HepG2 (cell line): ENCODE data around the gene PTGER4. TPM values are rescaled to one million over a fixed set of nuclear protein-coding genes. Genes with fewer than 3 reads are reported as not detected.

ENCODE experiments used
- HMGA1 ChIP-seq: sonication (generic); formaldehyde crosslinking; conservative IDR thresholded peaks from 2 replicates; pipeline ENCODE4 v1.4.0; 2020; ENCODE audit warnings: missing genetic modification reagents
- KLF13 ChIP-seq: sonication (generic); formaldehyde crosslinking; IDR thresholded peaks from 2 replicates; pipeline ENCODE4 v1.4.0; 2020; ENCODE audit warnings: mild to moderate bottlenecking, missing genetic modification reagents
- MED13 ChIP-seq: sonication (generic); formaldehyde crosslinking; IDR thresholded peaks from 2 replicates; pipeline ENCODE4 v1.5.0; 2020; ENCODE audit warnings: missing genetic modification reagents
- XRCC5 ChIP-seq: fragments of 200-400 bp; formaldehyde crosslinking; optimal IDR thresholded peaks from 2 replicates; pipeline ENCODE3; 2017; ENCODE audit warnings: mild to moderate bottlenecking, low read length
- YEATS4 ChIP-seq: sonication (generic); formaldehyde crosslinking; IDR thresholded peaks from 2 replicates; pipeline ENCODE4 v1.4.0; 2020; ENCODE audit warnings: missing genetic modification reagents, borderline replicate concordance
- ZMYM4 ChIP-seq: sonication (generic); formaldehyde crosslinking; IDR thresholded peaks from 2 replicates; pipeline ENCODE4 v1.8.1; 2023; ENCODE audit warnings: mild to moderate bottlenecking, missing genetic modification reagents
- ZNF337 ChIP-seq: sonication (generic); formaldehyde crosslinking; IDR thresholded peaks from 2 replicates; pipeline ENCODE4 v1.5.1; 2020; ENCODE audit warnings: missing genetic modification reagents, low read depth, mild to moderate bottlenecking, borderline replicate concordance
- ZNF549 ChIP-seq: sonication (generic); formaldehyde crosslinking; IDR thresholded peaks from 2 replicates; pipeline ENCODE4 v1.5.0; 2020; ENCODE audit warnings: missing genetic modification reagents
- polyA plus RNA-seq, 8 experiments: library from polyadenylated mRNA; depleted of rRNA in 3 of 8; stranded (reverse) in 7 of 8; unstranded in 1 of 8; fragments of >200 nt; fragmentation: Illumina TruSeq in 4 of 8; extraction: Trizol in 4 of 8; gene quantifications; 2 replicates each; pipeline versions ENCODE4 v1.2.1 to v1.2.3, GENCODE V29; 2011 to 2016; ENCODE audit warnings: low read depth in 4 of 8, missing spikeins in 1 of 8, mixed read lengths in 1 of 8; ENCODE audit not compliant: insufficient read depth in 1 of 8
- total RNA-seq, 5 experiments: library from RNA; depleted of rRNA; stranded (reverse); fragments of >200 nt; fragmentation: Illumina TruSeq; extraction: Trizol; gene quantifications; 2 replicates each; pipeline ENCODE4 v1.2.3, GENCODE V29; 2016; ENCODE audit warnings: low read depth in 1 of 5
- TF ChIP-seq, protein P1 (sequence below): sonication (generic); formaldehyde crosslinking; IDR thresholded peaks from 2 replicates; pipeline ENCODE4 v1.9.0; 2022; ENCODE audit warnings: missing genetic modification reagents, mild to moderate bottlenecking, borderline replicate concordance
- TF ChIP-seq, protein P2 (sequence below): sonication (generic); formaldehyde crosslinking; IDR thresholded peaks from 2 replicates; pipeline ENCODE4 v1.5.0; 2020; ENCODE audit warnings: missing genetic modification reagents
- TF ChIP-seq, protein P3 (sequence below): sonication (generic); formaldehyde crosslinking; IDR thresholded peaks from one replicate; pipeline ENCODE4 v1.5.1; 2020; ENCODE audit warnings: mild to moderate bottlenecking, missing genetic modification reagents; ENCODE audit errors: not compliant biosample characterization

PTGER4 gene
- total and polyA plus RNA-seq, 2 of the 13 experiments (the other 11 are each of a cell fraction or from before 2014, with no cell fraction given) = 0.01 to 0.11 TPM

DNA sequence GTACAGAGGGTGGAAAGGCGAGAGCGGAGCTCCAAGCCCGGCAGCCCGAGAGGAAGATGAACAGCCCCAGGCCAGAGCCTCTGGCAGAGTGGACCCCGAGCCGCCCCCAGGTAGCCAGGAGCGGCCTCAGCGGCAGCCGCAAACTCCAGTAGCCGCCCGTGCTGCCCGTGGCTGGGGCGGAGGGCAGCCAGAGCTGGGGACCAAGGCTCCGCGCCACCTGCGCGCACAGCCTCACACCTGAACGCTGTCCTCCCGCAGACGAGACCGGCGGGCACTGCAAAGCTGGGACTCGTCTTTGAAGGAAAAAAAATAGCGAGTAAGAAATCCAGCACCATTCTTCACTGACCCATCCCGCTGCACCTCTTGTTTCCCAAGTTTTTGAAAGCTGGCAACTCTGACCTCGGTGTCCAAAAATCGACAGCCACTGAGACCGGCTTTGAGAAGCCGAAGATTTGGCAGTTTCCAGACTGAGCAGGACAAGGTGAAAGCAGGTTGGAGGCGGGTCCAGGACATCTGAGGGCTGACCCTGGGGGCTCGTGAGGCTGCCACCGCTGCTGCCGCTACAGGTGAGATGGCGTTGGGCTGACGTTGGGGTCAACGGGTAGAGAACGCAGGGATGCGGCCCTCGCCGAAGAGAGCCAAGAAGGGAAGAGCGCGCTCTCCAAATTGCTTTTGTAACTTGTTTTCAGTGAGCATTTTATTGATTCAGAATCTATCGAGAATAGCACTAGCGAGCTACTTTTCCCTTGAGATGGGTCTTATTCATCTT lies at the start of gene PTGER4 (continued):
- TF ChIP-seq YEATS4 (CRISPR knock-in tag) (no peak), KLF13 (no peak), ZNF549 (CRISPR knock-in tag) (no peak), ZMYM4 (CRISPR knock-in tag) (peak; percentile 20; the same call in 1 of the 2 replicates), ZNF337 (CRISPR knock-in tag) (no peak), XRCC5 (no peak), HMGA1 (CRISPR knock-in tag) (no peak), MED13 (CRISPR knock-in tag) (peak; percentile 61; the same call in 1 of the 2 replicates)
- TF ChIP-seq, protein P1, sequence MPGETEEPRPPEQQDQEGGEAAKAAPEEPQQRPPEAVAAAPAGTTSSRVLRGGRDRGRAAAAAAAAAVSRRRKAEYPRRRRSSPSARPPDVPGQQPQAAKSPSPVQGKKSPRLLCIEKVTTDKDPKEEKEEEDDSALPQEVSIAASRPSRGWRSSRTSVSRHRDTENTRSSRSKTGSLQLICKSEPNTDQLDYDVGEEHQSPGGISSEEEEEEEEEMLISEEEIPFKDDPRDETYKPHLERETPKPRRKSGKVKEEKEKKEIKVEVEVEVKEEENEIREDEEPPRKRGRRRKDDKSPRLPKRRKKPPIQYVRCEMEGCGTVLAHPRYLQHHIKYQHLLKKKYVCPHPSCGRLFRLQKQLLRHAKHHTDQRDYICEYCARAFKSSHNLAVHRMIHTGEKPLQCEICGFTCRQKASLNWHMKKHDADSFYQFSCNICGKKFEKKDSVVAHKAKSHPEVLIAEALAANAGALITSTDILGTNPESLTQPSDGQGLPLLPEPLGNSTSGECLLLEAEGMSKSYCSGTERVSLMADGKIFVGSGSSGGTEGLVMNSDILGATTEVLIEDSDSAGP (CRISPR knock-in tag) = peak; percentile 51; the same call in 1 of the 2 replicates
- TF ChIP-seq, protein P2, sequence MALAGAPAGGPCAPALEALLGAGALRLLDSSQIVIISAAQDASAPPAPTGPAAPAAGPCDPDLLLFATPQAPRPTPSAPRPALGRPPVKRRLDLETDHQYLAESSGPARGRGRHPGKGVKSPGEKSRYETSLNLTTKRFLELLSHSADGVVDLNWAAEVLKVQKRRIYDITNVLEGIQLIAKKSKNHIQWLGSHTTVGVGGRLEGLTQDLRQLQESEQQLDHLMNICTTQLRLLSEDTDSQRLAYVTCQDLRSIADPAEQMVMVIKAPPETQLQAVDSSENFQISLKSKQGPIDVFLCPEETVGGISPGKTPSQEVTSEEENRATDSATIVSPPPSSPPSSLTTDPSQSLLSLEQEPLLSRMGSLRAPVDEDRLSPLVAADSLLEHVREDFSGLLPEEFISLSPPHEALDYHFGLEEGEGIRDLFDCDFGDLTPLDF = no peak
- TF ChIP-seq, protein P3, sequence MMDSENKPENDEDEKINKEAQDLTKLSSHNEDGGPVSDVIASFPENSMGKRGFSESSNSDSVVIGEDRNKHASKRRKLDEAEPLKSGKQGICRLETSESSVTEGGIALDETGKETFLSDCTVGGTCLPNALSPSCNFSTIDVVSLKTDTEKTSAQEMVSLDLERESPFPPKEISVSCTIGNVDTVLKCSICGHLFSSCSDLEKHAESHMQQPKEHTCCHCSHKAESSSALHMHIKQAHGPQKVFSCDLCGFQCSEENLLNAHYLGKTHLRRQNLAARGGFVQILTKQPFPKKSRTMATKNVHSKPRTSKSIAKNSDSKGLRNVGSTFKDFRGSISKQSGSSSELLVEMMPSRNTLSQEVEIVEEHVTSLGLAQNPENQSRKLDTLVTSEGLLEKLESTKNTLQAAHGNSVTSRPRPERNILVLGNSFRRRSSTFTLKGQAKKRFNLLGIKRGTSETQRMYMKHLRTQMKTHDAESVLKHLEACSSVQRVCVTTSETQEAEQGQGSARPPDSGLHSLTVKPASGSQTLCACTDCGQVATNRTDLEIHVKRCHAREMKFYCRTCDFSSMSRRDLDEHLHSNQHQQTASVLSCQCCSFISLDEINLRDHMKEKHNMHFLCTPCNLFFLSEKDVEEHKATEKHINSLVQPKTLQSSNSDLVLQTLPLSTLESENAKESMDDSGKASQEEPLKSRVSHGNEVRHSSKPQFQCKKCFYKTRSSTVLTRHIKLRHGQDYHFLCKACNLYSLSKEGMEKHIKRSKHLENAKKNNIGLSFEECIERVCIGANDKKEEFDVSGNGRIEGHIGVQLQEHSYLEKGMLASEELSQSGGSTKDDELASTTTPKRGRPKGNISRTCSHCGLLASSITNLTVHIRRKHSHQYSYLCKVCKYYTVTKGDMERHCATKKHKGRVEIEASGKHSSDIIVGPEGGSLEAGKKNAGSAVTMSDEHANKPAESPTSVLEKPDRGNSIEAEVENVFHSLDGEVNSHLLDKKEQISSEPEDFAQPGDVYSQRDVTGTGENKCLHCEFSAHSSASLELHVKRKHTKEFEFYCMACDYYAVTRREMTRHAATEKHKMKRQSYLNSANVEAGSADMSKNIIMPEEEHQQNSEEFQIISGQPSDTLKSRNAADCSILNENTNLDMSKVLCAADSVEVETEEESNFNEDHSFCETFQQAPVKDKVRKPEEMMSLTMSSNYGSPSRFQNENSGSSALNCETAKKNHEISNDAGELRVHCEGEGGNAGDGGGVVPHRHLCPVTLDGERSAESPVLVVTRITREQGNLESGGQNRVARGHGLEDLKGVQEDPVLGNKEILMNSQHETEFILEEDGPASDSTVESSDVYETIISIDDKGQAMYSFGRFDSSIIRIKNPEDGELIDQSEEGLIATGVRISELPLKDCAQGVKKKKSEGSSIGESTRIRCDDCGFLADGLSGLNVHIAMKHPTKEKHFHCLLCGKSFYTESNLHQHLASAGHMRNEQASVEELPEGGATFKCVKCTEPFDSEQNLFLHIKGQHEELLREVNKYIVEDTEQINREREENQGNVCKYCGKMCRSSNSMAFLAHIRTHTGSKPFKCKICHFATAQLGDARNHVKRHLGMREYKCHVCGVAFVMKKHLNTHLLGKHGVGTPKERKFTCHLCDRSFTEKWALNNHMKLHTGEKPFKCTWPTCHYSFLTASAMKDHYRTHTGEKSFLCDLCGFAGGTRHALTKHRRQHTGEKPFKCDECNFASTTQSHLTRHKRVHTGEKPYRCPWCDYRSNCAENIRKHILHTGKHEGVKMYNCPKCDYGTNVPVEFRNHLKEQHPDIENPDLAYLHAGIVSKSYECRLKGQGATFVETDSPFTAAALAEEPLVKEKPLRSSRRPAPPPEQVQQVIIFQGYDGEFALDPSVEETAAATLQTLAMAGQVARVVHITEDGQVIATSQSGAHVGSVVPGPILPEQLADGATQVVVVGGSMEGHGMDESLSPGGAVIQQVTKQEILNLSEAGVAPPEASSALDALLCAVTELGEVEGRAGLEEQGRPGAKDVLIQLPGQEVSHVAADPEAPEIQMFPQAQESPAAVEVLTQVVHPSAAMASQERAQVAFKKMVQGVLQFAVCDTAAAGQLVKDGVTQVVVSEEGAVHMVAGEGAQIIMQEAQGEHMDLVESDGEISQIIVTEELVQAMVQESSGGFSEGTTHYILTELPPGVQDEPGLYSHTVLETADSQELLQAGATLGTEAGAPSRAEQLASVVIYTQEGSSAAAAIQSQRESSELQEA = peak; percentile 36
